Renal cortex interstitium (tissue), 11 donors: ENCODE measurements around the gene CDH23. TPM values are rescaled to one million over a fixed set of nuclear protein-coding genes. Genes with fewer than 3 reads are reported as not detected.

Experiments
- DNase-seq, 11 donors: peaks; one replicate each; pipeline ENCODE4 v3.0.0-alpha.2; 2013; ENCODE audit warnings: low read depth in 9 of 11, low spot score in 4 of 11; ENCODE audit errors: extremely low read depth in 1 of 11
- polyA plus RNA-seq, 3 donors: library from polyadenylated mRNA; unstranded; fragments of 120-200 nt; gene quantifications; one replicate each; pipeline ENCODE4 v1.2.1, GENCODE V29; 2013; ENCODE audit not compliant: insufficient read length in 3 of 3

The CDH23 gene
- polyA plus RNA-seq, 3 donors = 0.78 to 2.1 (median 1.0) TPM

GRCh38 chr10:71388583-71389310 lies 8.0 kb upstream of the CDH23 start:
- DNase-seq = no peak

- no peak for DNase-seq
These were observed 6.8 kb upstream of the CDH23 start for GRCh38 chr10:71389768-71390460.

GRCh38 chr10:71390461-71390835 lies 6.3 kb upstream of the CDH23 start:
- DNase-seq = no peak

GRCh38 chr10:71390921-71391690 lies 5.6 kb upstream of the CDH23 start:
- no peak for DNase-seq

- no peak for DNase-seq
These were observed 5.0 kb upstream of the CDH23 start for GRCh38 chr10:71391701-71392100.

- no peak for DNase-seq
These were observed 4.4 kb upstream of the CDH23 start for GRCh38 chr10:71392292-71392691.

- no peak for DNase-seq
These were observed 3.6 kb upstream of the CDH23 start for GRCh38 chr10:71392791-71393781.

- DNase-seq = no peak
These were observed 2.8 kb upstream of the CDH23 start for GRCh38 chr10:71393841-71394475.

- no peak for DNase-seq
These were observed 1.7 kb upstream of the CDH23 start for GRCh38 chr10:71394926-71395562.

- no peak for DNase-seq
These were observed 1.1 kb upstream of the CDH23 start for GRCh38 chr10:71395621-71396020.

- DNase-seq = peak in 9 of 11 donors; percentile 29 to 68 (median 57)
These were observed 523 bp upstream of the CDH23 start for GRCh38 chr10:71396084-71396710.

GRCh38 chr10:71397296-71398212 lies 834 bp downstream of the CDH23 start:
- DNase-seq = no peak

- DNase-seq = no peak
These were observed 2.3 kb downstream of the CDH23 start for GRCh38 chr10:71398976-71399375.

- DNase-seq = no peak
These were observed 3.2 kb downstream of the CDH23 start for GRCh38 chr10:71399946-71400345.

- DNase-seq = no peak
These were observed 4.3 kb downstream of the CDH23 start for GRCh38 chr10:71401056-71401455.

GRCh38 chr10:71402005-71402404 lies 5.3 kb downstream of the CDH23 start:
- DNase-seq = no peak
